K562 (cell line): ENCODE data around the gene GH2. TPM values are rescaled to one million over a fixed set of nuclear protein-coding genes. Genes with fewer than 3 reads are reported as not detected.
A peak's percentile ranks its signal among the peaks of the same experiment; 100 is the strongest.
"Not testable (repeated sequence)": the region's sequence is repeated elsewhere in the genome, so short reads cannot be mapped to it uniquely, and the experiment has no call there.

Experiments used
- ATAC-seq: fragments of 200-7000 bp; cut with Tn5 transposase; 3 replicates; pipeline ENCODE4 v1.9.1; 2020; ENCODE audit warnings: moderate library complexity
- BruUV-seq: library from RNA; stranded (reverse); fragments of 400-500 nt; replicated peaks from 2 replicates; lab custom pipeline; 2021; lab: Mats Ljungman, UMichigan
- CTCF ChIA-PET: fragments of 300-600 bp; formaldehyde crosslinking; extraction: SDS; loops from one replicate; lab custom pipeline; 2021; ENCODE audit warnings: low intra/inter-chr PET ratio; lab: Yijun Ruan, JAX
- POLR2A ChIA-PET: fragments of 300-600, 350-650 bp; sonication (Branson Sonifier 250); formaldehyde crosslinking; extraction: SDS; loops from one replicate; lab custom pipeline; 2021; ENCODE audit warnings: antibody characterized with exemption, inconsistent platforms; lab: Yijun Ruan, JAX
- DNase-seq, 4 experiments: peaks; one replicate each; pipeline versions ENCODE4 v3.0.0 to v3.0.0-alpha.2; 2011 to 2018; ENCODE audit warnings: low spot score in 3 of 4, mixed read lengths in 3 of 4; ENCODE audit errors: extremely low read depth in 1 of 4
- FAIRE-seq: peaks from 2 replicates; lab custom pipeline; 2011; peaks lifted over from hg19 to GRCh38; lab: Jason Lieb, UNC
- H2AFZ ChIP-seq: 2 replicates; pipeline ENCODE4 v1.6.0; 2011; ENCODE audit warnings: low read depth, low read length, control low read depth, inconsistent platforms
- H3K27ac ChIP-seq: fragments of 200-600 bp; 3 replicates; pipeline ENCODE4 v1.8.0; 2011; ENCODE audit warnings: low read depth, mild to moderate bottlenecking, control low read depth, inconsistent platforms, low read length, moderate library complexity, mixed read lengths; ENCODE audit errors: extremely low read depth
- H3K27me3 ChIP-seq, 2 experiments: fragments of 300-600 bp in 1 of 2; 2 replicates in 1 of 2; 3 replicates in 1 of 2; pipeline versions ENCODE4 v1.6.0 to v1.8.0; 2011; ENCODE audit warnings: inconsistent platforms in 2 of 2, low read length in 2 of 2, mild to moderate bottlenecking in 1 of 2, mixed read lengths in 1 of 2, moderate library complexity in 1 of 2; ENCODE audit not compliant: control insufficient read depth in 2 of 2, insufficient read depth in 2 of 2
- H3K36me3 ChIP-seq: fragments of 300-600 bp; 3 replicates; pipeline ENCODE4 v1.8.0; 2011; ENCODE audit warnings: mild to moderate bottlenecking, low read length, inconsistent platforms; ENCODE audit not compliant: control insufficient read depth, insufficient read depth
- H3K4me1 ChIP-seq, 2 experiments: fragments of 200-600 bp in 1 of 2; replicated peaks in 1 of 2; 2 replicates in 1 of 2; 3 replicates in 1 of 2; pipeline versions ENCODE4 v1.5.1 to v1.8.0; 2011; ENCODE audit warnings: inconsistent platforms in 2 of 2, low read length in 2 of 2, mild to moderate bottlenecking in 1 of 2, mixed read lengths in 1 of 2, moderate library complexity in 1 of 2; ENCODE audit not compliant: control insufficient read depth in 2 of 2, insufficient read depth in 2 of 2
- H3K4me2 ChIP-seq: 2 replicates; pipeline ENCODE4 v1.6.1; 2011; ENCODE audit warnings: low read length, control low read depth, inconsistent platforms, mixed read lengths; ENCODE audit not compliant: insufficient read depth
- H3K4me3 ChIP-seq: fragments of 200-600 bp; sonication (generic), shearing (Covaris generic); 2 replicates; pipeline ENCODE4 v1.5.1; 2016; ENCODE audit warnings: control low read depth, inconsistent platforms
- H3K79me2 ChIP-seq: fragments of 200-600 bp; 3 replicates; pipeline ENCODE4 v1.8.0; 2011; ENCODE audit warnings: low read length, inconsistent platforms; ENCODE audit not compliant: control insufficient read depth, insufficient read depth
- H3K9ac ChIP-seq, 2 experiments: 2 replicates each; pipeline versions ENCODE4 v1.6.0 to v1.6.1; 2011; ENCODE audit warnings: low read depth in 2 of 2, low read length in 2 of 2, control low read depth in 1 of 2, inconsistent platforms in 1 of 2, mild to moderate bottlenecking in 1 of 2, mixed read lengths in 1 of 2; ENCODE audit not compliant: insufficient read depth in 1 of 2
- H3K9me1 ChIP-seq: one replicate; pipeline ENCODE4 v1.6.0; 2011; ENCODE audit warnings: inconsistent platforms, mild to moderate bottlenecking, low read length, moderate library complexity; ENCODE audit not compliant: control insufficient read depth, insufficient read depth
- H3K9me3 ChIP-seq: replicated peaks from 2 replicates; pipeline ENCODE4 v1.5.1; 2011; ENCODE audit warnings: low read depth, low read length, inconsistent platforms; ENCODE audit not compliant: control insufficient read depth, insufficient read depth
- H4K20me1 ChIP-seq: replicated peaks from 2 replicates; pipeline ENCODE4 v1.6.1; 2011; ENCODE audit warnings: low read length, inconsistent platforms, mixed read lengths; ENCODE audit not compliant: control insufficient read depth, insufficient read depth
- ATF3 ChIP-seq, 2 experiments: fragments of 450-650 bp in 1 of 2; sonication (generic) in 1 of 2; formaldehyde crosslinking in 1 of 2; IDR thresholded peaks in 1 of 2; conservative IDR thresholded peaks in 1 of 2; 2 replicates each; pipeline versions ENCODE4 v1.6.1 to v1.8.1; 2016 to 2023; ENCODE audit warnings: mild to moderate bottlenecking in 2 of 2, moderate library complexity in 2 of 2, inconsistent platforms in 1 of 2, missing genetic modification reagents in 1 of 2
- ATF4 ChIP-seq: fragments of 450-650 bp; formaldehyde crosslinking; IDR thresholded peaks from 2 replicates; pipeline ENCODE4 v1.4.0; 2022; ENCODE audit warnings: mild to moderate bottlenecking, moderate library complexity
- CEBPG ChIP-seq, 3 experiments: fragments of 200-800 bp in 1 of 3; sonication (Bioruptor generic) in 1 of 3; sonication (generic) in 1 of 3; formaldehyde crosslinking in 1 of 3; IDR thresholded peaks in 2 of 3; conservative IDR thresholded peaks in 1 of 3; 2 replicates each; pipeline versions ENCODE4 v1.6.1 to v1.8.0; 2016 to 2022; ENCODE audit warnings: missing compliant biosample characterization in 2 of 3, missing genetic modification characterization in 2 of 3, mild to moderate bottlenecking in 1 of 3, missing genetic modification reagents in 1 of 3
- NR2C2 ChIP-seq, 2 experiments: fragments of 200-800 bp in 1 of 2; sonication (Bioruptor generic) in 1 of 2; sonication (generic) in 1 of 2; formaldehyde crosslinking in 1 of 2; IDR thresholded peaks; 2 replicates each; pipeline versions ENCODE4 v1.6.1 to v1.8.0; 2016 to 2022; ENCODE audit warnings: mild to moderate bottlenecking in 1 of 2, missing compliant biosample characterization in 1 of 2, missing genetic modification characterization in 1 of 2, missing genetic modification reagents in 1 of 2
- ZNF584 ChIP-seq: fragments of 200-800 bp; sonication (Bioruptor generic); IDR thresholded peaks from 2 replicates; pipeline ENCODE4 v1.6.1; 2016; ENCODE audit warnings: low read depth, mild to moderate bottlenecking, missing genetic modification characterization, missing compliant biosample characterization
- WGBS: fragments of 100-300 bp; shearing (Covaris generic); methylation state at CpG from one replicate; pipeline ENCODE4 v1.1.6; 2016; ENCODE audit warnings: low coverage, mixed read lengths; ENCODE audit not compliant: insufficient coverage; ENCODE audit errors: missing lambda C conversion rate; 5-methylcytosine and 5-hydroxymethylcytosine counted together
- in situ Hi-C: fragments of 300-500 bp; cut with MboI; formaldehyde crosslinking; loops from 4 replicates; pipeline ENCODE4 v1.15.0; 2018; ENCODE audit warnings: inconsistent platforms, mixed read lengths
- intact Hi-C: fragments of 100-400 bp; cut with micrococcal nuclease; formaldehyde crosslinking; loops from 2 replicates; pipeline ENCODE4 v1.14.2; 2022
- polyA plus RNA-seq, 8 experiments: library from polyadenylated mRNA; depleted of rRNA in 4 of 8; stranded (reverse) in 5 of 8; unstranded in 3 of 8; fragments of >200 nt; fragmentation: Nextera tagmentation in 2 of 8; fragmentation: Illumina TruSeq in 1 of 8; extraction: Ambion mirVana in 2 of 8; extraction: Trizol in 1 of 8; gene quantifications; 2 replicates each; pipeline versions ENCODE4 v1.2.1 to v1.2.3, GENCODE V29; 2011 to 2014; ENCODE audit warnings: inconsistent platforms in 1 of 8, missing spikeins in 1 of 8
- total RNA-seq, 7 experiments: library from RNA; depleted of rRNA in 6 of 7; stranded (reverse); fragments of >200 nt in 6 of 7; fragmentation: Illumina TruSeq in 2 of 7; extraction: Trizol in 2 of 7; gene quantifications; 2 replicates each; pipeline versions ENCODE4 v1.2.1 to v1.2.3, GENCODE V29; 2011 to 2021; ENCODE audit warnings: low replicate concordance in 1 of 7

Gene GH2
- total and polyA plus RNA-seq, 9 of the 15 experiments (the other 6 are each of a cell fraction or from before 2014, with no cell fraction given): not detected

GRCh38 chr17:63871646-63872365, 9.9 kb downstream of the GH2 start:
- ATAC-seq, DNase-seq, H3K4me3 ChIP-seq, intact Hi-C loops, H3K4me2 ChIP-seq, H3K4me1 ChIP-seq, H4K20me1 ChIP-seq, FAIRE-seq, H3K27ac ChIP-seq, H3K9me1 ChIP-seq, H3K36me3 ChIP-seq, H3K9me3 ChIP-seq, H3K27me3 ChIP-seq, H2AFZ ChIP-seq, BruUV-seq, H3K9ac ChIP-seq, in situ Hi-C loops, H3K79me2 ChIP-seq, CTCF ChIA-PET, POLR2A ChIA-PET: not testable (repeated sequence)
- 61% methylated on average over 9 of the region's 15 CpGs for WGBS

GRCh38 chr17:63870292-63870665, 11.5 kb downstream of the GH2 start:
- WGBS: 42% methylated on average over 4 of the region's 4 CpGs
- H3K9ac ChIP-seq; H3K4me3 ChIP-seq; in situ Hi-C loops; H3K9me1 ChIP-seq; intact Hi-C loops; H3K27ac ChIP-seq; H3K9me3 ChIP-seq; H4K20me1 ChIP-seq; H3K79me2 ChIP-seq; BruUV-seq; H2AFZ ChIP-seq; DNase-seq; CTCF ChIA-PET; H3K4me1 ChIP-seq; TF ChIP-seq ATF3 (CRISPR knock-in tag; conservative IDR thresholded peaks at IDR 0.05); NR2C2 (CRISPR knock-in tag; IDR thresholded peaks at IDR 0.05): not testable (repeated sequence)
- POLR2A ChIA-PET: interaction anchor here (1.1 to 1.3 kb wide), 2 partner anchors 10 to 19 kb away, joined by 3 to 5 read pairs; no protein-coding TSS in a partner anchor
- TF ChIP-seq ATF3 (IDR thresholded peaks at IDR 0.05) (peak; percentile 36; the same call in 1 of the 2 replicates), NR2C2 (tag; IDR thresholded peaks at IDR 0.05) (peak; percentile 31; the same call in 1 of the 2 replicates), CEBPG (CRISPR knock-in tag; IDR thresholded peaks at IDR 0.05) (0 out of 2 replicates have a peak, but pooled peaks have one; percentile 22), CEBPG (tag; conservative IDR thresholded peaks at IDR 0.05 in 1 of 2, IDR thresholded peaks at IDR 0.05 in 1 of 2) (peak in 1 of 2 experiments; percentile 91; a peak in 2 of 4 replicates), ZNF584 (CRISPR knock-in tag) (0 out of 2 replicates have a peak, but pooled peaks have one; percentile 49), ATF4 (CRISPR knock-in tag) (0 out of 2 replicates have a peak, but pooled peaks have one; percentile 43)
- TF ChIP-seq, all 486 proteins: peak for 5; not testable (repeated sequence) for 481
- H3K27me3 ChIP-seq, H3K36me3 ChIP-seq, FAIRE-seq, H3K4me2 ChIP-seq: not testable (repeated sequence)
- ATAC-seq: 0 out of 3 replicates have a peak, but pooled peaks have one; percentile 18
